SU-DHL-6 (cell line): ENCODE measurements around the gene NDUFC2.

ENCODE experiments used
- CTCF ChIP-seq: fragments of 200-600 bp; sonication (generic); IDR thresholded peaks from one replicate; pipeline ENCODE4 v1.5.1; 2017; ENCODE audit warnings: antibody characterized with exemption, mild to moderate bottlenecking, low read length, moderate library complexity; ENCODE audit not compliant: insufficient read depth, poor library complexity, severe bottlenecking
- EZH2phosphoT487 ChIP-seq: fragments of 200-600 bp; sonication (generic), shearing (Covaris generic); conservative IDR thresholded peaks from 2 replicates; pipeline ENCODE4 v1.6.1; 2018; ENCODE audit warnings: mild to moderate bottlenecking, antibody characterized with exemption, low read length, moderate library complexity, mixed read lengths

GRCh38 chr11:78071717-78072116 is 7.9 kb downstream of the NDUFC2 start:
- TF ChIP-seq CTCF (no peak), EZH2phosphoT487 (no peak)
